Fibroblast of the conjunctiva (primary cell): Measurements from ENCODE around the gene CD109.
"Not testable (repeated sequence)": the region's sequence is repeated elsewhere in the genome, so short reads cannot be mapped to it uniquely, and the experiment has no call there.

Experiments
- DNase-seq: peaks from one replicate; pipeline ENCODE4 v3.0.0-alpha.2; 2010; ENCODE audit warnings: low read depth

Gene CD109

DNA sequence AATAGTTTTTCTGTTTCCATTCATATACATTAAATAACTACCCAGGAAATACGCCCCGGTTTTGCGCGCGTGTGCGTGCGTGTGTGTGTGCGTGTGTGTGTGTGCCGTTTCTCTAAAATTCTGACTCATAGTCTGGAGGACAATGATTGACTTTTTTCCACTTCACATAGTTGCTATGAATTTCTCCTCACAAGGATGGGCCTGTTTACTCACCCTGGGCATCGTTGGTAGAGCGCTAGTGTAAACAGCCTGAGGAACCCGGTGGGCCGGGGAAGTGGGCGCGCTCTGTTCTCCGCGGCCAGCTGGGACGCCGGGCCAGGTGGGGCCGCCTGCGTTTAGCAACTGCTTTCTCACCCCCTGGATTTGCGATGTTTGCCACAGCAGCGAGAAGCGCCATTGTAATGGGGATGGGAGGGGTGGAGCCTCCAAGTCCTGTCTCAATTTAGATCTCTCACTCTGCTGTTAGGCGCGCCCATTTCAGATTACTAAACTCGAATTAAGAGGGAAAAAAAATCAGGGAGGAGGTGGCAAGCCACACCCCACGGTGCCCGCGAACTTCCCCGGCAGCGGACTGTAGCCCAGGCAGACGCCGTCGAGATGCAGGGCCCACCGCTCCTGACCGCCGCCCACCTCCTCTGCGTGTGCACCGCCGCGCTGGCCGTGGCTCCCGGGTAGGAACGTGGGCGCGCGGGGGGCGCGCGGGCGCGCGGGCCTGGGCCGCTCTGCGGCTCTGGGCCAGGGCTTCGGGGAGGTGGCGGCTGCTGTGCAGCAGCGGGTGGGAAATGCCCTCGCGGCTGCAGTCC lies at the start of gene CD109:
TSS of gene CD109 (plus strand) at position 585 of the 803 bp plus-strand sequence. CDS start at position 598, 13 bp downstream.
- peak; percentile 62 for DNase-seq

DNA sequence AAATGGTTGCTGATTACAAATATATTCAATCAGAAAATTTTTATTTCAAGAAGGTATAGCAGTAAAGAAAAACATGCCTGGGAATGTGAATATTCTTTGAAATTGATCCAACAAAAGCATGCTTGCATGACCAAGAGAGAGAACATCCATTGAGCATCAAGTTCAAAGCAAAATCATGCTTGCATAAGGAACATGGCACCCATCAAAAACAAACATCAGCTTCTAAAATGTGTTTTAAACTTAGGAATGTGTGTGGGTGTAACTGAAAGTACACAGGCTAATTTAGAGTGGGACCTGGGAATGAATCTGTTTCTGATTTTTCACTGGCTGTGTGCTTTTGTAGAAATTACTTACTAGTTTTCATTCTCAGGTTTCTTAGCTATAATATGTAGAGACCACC lies 47.8 kb upstream of the CD109 start:
- no peak for DNase-seq

DNA sequence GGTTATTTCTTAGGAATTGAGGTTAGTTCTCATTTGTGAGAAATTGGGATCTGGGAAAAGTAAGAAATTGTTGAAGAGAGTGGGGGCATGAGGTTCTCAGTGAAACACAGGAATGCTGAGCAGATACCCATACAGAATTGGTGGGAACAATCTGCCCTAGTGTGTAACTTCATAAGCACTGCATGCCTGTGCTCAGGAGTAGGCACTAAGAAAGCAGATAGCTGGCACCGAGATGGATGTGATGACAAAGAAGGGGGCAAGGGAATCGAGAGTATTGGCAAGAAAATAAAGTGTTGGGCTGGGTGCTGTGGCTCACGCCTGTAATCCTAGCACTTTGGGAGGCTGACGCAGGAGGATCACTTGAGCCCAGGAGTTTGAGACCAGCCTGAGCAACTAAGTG lies 46.2 kb upstream of the CD109 start:
- no peak for DNase-seq

GRCh38 chr6:73652637-73653570 lies 43.1 kb upstream of the CD109 start:
- peak; percentile 38 for DNase-seq

- peak; percentile 85 for DNase-seq
These were observed 42.2 kb upstream of the CD109 start, which contains the start of gene SLC17A5 for GRCh38 chr6:73653571-73654424. TSS of gene SLC17A5 (minus strand) at chr6:73653992. CDS start at chr6:73653886, 106 bp downstream.

DNA sequence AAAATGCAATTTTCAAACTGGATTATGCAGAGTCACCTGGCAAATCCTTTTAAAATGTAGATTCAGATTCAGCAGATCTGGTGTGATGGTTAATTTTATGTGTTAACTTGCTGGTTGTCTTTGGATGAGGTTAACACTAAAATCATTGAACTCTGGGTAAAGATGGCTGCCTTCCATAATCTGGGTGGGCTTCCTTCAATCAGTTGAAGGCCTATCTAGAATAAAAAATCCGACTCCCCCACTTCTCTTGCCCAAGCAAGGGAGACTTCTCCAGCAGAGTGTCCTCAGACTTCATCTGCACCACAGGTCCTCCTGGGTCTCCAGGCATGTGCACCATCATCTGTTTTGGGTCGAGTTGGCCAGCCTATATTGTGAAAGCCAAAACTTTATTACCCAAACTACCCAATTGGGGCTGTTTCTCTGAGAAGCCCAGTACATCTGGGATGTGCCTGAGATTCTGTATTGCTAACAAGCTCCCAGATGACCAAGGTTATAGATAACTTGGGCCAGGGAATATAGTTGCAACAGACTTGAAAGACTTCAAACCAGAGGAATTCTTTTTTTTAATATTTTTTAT lies 40.6 kb upstream of the CD109 start:
- DNase-seq, result no peak

DNA sequence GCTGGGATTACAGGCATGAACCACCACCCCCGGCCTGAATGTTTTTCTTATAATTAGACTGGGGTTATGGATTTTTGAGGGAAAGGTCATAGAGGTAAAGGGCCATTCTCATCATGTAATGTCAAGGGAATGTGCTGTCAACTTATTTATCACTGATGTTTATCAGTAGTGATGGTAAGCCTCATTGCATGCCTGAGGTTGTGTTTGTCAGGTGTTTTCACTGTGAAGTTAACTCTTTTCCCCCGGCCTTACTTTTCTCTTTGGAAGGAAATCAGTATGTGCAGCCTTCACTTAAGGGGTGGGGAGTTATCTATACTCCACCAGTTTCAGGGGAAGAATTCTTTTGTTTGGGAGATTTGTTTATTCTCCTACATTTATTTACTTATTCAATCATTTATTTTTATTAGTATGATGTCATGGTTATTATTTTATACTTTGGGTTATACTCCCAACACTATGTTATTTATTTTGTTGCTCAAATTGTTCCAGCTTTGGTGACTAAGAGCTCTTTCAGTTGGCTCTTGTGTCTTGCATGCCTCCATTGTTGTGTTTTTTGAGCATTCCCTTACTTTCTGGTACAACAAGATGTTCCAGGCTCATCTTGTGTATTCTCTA lies 39.4 kb upstream of the CD109 start:
- DNase-seq, result no peak

DNA sequence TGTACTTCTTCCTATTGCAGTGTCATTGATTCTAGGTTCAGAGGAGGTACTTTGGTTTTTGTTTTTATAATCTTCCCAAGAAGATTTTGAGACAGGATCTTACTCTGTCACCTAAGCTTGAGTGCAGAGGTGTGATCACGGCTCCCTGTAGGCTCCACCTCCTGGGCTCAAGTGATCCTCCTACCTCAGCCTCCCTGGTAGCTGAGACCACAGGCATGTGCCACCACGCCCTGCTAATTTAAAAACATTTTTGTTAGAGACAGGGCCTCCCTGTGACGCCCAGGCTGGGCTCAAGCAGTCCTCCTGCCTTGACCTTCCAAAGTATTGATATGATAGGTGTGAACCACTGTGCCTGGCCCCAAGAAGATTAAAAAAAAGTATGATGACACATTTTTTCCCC lies 38.8 kb upstream of the CD109 start:
- no peak for DNase-seq

- no peak for DNase-seq
These were observed 31.3 kb upstream of the CD109 start for GRCh38 chr6:73664701-73665100.

GRCh38 chr6:73665686-73666319 lies 30.2 kb upstream of the CD109 start:
- no peak for DNase-seq

DNA sequence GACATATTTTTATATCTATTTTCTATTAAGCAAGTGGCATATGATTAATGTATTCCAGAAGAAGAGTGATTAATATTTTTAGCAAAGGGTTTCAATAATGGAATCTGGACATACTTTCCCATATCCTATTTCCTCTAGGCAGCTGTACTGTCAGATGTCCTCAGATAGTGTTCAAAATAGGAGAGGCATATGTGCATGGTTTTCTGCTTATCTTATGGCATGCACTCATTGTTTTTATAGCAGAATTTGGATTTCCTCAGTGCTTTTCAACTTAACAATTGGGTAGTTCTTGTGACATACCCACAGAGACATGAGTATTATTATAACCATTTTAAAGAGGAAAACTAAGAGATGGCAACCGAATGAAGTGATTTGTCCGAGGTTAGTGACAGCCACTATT lies 29.6 kb upstream of the CD109 start:
- no peak for DNase-seq

- no peak for DNase-seq
These were observed 28.2 kb upstream of the CD109 start for GRCh38 chr6:73667798-73668197.

DNA sequence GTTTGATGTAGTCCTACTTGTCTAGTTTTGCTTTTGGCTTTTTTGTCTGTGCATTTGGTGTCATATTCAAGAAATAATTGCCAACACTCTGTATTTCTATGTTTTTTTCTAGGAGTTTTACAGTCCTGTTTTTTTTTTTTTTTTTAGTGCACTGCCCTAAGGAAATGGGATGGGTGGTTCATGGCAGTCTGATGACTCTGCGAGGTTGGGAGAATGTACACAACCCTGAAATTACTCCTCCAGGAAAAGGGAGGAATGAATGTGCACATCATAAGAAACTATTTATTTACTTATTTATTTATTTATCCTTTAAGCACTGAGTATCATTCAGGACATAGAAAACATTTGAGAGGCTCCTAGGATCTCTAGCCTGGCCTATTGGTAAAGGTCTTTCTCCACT lies 27.0 kb upstream of the CD109 start:
- DNase-seq, result no peak

DNA sequence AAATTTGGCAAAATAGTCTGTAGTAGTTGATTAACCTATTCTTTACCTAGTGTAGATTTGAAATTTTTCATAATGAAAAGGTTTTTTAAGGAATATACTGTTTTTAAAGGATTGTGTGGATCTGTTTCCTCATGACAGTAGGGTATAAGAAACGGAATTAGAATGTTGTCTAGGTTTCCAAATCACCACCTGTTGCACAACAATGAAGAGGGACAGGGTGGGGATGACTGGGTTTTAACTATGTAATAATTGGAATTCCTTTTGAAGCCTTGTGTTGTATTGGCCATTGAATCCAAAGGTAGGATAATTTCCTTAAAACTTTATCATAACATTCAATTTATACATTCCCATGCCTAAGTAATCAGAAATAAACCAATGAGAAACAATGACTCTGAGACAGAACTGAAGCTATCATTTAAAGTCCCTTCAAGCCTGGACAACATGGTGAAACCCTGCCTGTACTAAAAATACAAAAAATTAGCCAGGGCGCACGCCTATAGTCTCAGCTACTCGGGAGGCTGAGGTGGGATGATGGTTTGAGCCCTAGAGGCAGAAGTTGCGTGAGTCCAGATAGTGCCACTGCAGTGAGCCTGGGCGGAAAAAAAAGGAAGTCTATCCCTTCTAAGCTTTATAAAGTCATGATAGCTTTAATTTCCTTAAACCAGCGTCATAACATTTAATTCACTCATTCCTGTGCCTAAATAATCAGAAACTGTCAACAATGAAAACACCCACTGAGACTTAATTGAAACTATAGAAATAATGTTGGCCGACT lies 23.9 kb upstream of the CD109 start:
- no peak for DNase-seq

- DNase-seq, result peak; percentile 67
These were observed 20.4 kb upstream of the CD109 start for GRCh38 chr6:73675466-73676098.

- DNase-seq, result no peak
These were observed 17.0 kb upstream of the CD109 start for GRCh38 chr6:73679009-73679408.

- DNase-seq, result not testable (repeated sequence)
These were observed 16.2 kb upstream of the CD109 start for GRCh38 chr6:73679846-73680245.

- DNase-seq, result no peak
These were observed 15.6 kb upstream of the CD109 start for GRCh38 chr6:73680289-73680918.

DNA sequence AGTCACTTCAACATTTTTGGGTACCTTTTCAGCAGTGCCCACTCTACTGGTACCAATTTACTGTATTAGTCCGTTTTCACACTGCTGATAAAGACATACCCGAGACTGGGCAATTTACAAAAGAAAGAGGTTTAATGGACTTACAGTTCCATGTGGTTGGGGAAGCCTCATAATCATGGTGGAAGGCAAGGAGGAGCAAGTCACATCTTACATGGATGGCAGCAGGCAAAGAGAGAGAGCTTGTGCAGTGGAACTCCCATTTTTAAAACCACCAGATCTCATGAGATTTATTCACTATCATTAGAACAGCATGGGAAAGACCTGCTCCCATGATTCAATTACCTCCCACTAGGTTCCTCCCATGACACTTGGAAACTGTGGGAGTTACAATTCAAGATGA lies 12.4 kb upstream of the CD109 start:
- DNase-seq, result not testable (repeated sequence)
